IPS-20b (cell line): Measurements from ENCODE around the gene RAD51B.

Source experiments
- H3K27ac ChIP-seq: one replicate; pipeline ENCODE4 v1.5.1; 2013; ENCODE audit warnings: low read length
- H3K27me3 ChIP-seq: 2 replicates; pipeline ENCODE4 v1.6.1; 2013; ENCODE audit warnings: mild to moderate bottlenecking, low read length, inconsistent platforms; ENCODE audit not compliant: insufficient read depth
- H3K36me3 ChIP-seq: 2 replicates; pipeline ENCODE4 v1.6.1; 2013; ENCODE audit warnings: low read depth, mild to moderate bottlenecking, inconsistent platforms, low read length, moderate library complexity; ENCODE audit not compliant: insufficient read depth
- H3K4me1 ChIP-seq: 2 replicates; pipeline ENCODE4 v1.6.1; 2013; ENCODE audit warnings: mild to moderate bottlenecking, control low read depth, inconsistent platforms, low read length, moderate library complexity; ENCODE audit not compliant: insufficient read depth
- H3K4me3 ChIP-seq: 2 replicates; pipeline ENCODE4 v1.5.1; 2013; ENCODE audit warnings: mild to moderate bottlenecking, low read length, inconsistent platforms
- H3K9ac ChIP-seq: 2 replicates; pipeline ENCODE4 v1.6.1; 2013; ENCODE audit warnings: low read depth, mild to moderate bottlenecking, inconsistent platforms, low read length, moderate library complexity
- H3K9me3 ChIP-seq: 2 replicates; pipeline ENCODE4 v1.6.1; 2013; ENCODE audit warnings: mild to moderate bottlenecking, low read depth, low read length, inconsistent platforms; ENCODE audit not compliant: insufficient read depth

The RAD51B gene

GRCh38 chr14:67846029-67846610, 26.5 kb downstream of the RAD51B start:
- Histone ChIP-seq H3K36me3 (no peaks in the 10 kb centered on the region), H3K9ac (no peak overlapping the region), H3K9me3 (no peaks in the 10 kb centered on the region; the same call in 1 of the 2 replicates), H3K4me1 (no peaks in the 10 kb centered on the region), H3K27ac (no peak overlapping the region), H3K27me3 (no peaks in the 10 kb centered on the region), H3K4me3 (no peak overlapping the region)

DNA sequence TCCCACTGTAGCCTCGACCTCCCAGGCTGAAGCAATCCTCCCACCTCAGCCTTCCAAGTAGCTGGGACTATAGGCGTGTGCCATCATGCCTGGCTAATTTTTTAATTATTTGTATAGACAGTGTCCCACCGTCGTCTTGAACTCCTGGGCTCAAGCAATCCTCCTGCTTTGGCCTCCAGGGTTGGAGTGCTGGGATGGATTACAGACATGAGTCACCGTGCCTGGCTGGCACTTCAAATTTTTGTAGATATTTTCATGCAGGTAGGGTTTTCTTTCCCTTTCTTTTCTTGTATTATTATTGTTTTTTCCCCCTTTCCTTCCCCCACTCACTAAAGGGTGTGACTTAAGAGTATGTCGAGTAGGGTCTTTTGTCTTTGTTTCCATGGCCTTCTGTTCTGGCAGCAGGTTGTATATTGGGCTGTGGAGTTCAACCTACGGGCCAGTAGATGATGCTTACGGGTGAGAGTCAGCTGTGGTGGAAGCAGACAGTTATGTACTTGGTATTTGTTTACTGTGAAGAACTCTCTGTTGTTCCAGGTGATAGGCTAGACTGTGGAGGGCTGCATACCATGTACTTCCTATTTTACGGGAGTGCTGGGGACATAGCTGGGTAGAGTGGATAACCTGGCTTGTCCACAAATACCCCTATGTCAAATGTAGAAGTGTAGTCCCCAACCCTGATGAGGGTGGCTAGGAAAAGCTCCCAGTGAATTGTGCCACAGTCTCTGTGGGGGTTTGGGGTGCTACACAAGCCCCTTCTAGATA, 30.7 kb downstream of the RAD51B start:
- no peak overlapping the region for H3K4me3 ChIP-seq
- H3K9me3 ChIP-seq = no peaks in the 10 kb centered on the region; the same call in 1 of the 2 replicates
- H3K27me3 ChIP-seq = no peaks in the 10 kb centered on the region
- no peaks in the 10 kb centered on the region for H3K4me1 ChIP-seq
- H3K27ac ChIP-seq = no peak overlapping the region
- no peaks in the 10 kb centered on the region for H3K36me3 ChIP-seq
- no peak overlapping the region for H3K9ac ChIP-seq

DNA sequence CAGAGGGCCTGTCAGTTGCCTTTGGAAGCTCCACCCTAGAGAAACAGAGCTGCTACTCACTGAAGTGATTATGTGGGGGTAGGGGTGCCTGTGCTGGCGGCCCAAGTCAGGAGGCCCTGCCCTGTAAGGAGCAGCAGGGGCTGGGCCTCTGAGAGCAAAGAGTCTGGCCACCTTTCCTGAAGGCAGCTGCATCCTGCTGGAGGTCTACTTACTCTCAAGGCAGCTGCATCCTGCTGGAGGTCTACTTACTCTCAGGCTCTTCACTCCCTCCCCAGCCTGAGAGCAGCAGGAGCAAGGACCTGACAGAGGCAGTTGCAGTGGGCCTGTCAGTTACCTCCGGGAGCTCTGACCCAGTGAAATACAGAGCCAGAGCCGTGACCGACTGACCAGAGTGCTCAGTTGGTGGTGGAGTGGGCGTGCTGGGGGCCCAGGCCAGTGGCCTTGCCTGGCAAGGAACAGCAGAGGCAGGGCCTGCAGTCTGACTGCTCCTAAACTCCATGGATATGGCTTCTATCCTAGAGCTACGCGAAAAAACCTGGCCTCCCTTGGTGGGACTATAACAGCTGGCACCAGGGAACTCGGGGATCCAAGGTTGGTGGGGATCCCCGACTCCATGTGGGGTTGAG, 32.3 kb downstream of the RAD51B start:
- no peaks in the 10 kb centered on the region for H3K4me1 ChIP-seq
- H3K27me3 ChIP-seq = no peaks in the 10 kb centered on the region
- no peak overlapping the region for H3K9ac ChIP-seq
- H3K27ac ChIP-seq = no peak overlapping the region
- H3K9me3 ChIP-seq = no peaks in the 10 kb centered on the region; the same call in 1 of the 2 replicates
- no peak overlapping the region for H3K4me3 ChIP-seq
- H3K36me3 ChIP-seq = no peaks in the 10 kb centered on the region

DNA sequence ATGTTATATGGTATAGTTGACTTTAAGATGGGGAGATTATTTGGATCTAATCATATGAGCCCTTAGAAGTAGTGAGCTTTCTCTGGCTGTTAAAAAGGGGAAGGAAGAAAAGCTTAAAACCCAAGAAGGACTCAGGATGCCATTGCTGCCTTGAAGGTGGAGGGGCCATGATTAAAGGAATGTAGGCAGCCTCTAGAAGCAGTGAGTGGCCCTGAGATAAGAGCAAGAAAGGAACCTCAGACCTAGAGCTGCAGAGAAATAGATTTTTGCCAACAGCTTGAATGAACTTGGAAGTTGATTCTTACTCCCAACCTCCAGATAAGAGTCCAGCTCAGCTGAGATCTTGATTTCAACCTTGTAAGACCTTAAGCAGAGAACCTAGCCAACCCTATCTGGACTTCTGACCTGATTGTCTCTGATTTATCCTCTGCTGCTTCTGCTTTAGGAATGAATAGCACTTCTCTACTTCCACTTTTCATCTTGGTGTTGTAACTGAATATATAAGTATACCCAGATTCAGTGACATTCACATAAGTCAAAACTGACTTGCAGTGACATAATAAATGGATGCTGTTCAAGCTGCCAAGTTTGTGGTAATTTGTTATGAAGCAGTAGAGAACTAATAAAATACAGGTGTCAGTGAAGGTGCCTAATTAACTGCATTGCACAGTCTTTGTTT, 33.5 kb downstream of the RAD51B start:
- Histone ChIP-seq H3K4me3 (no peak overlapping the region), H3K27me3 (no peaks in the 10 kb centered on the region), H3K36me3 (no peaks in the 10 kb centered on the region), H3K9ac (no peak overlapping the region), H3K9me3 (no peaks in the 10 kb centered on the region), H3K27ac (no peak overlapping the region), H3K4me1 (no peaks in the 10 kb centered on the region)

- Histone ChIP-seq H3K9me3 (no peaks in the 10 kb centered on the region), H3K9ac (no peak overlapping the region), H3K4me3 (no peak overlapping the region), H3K36me3 (no peaks in the 10 kb centered on the region), H3K27ac (no peak overlapping the region), H3K27me3 (no peaks in the 10 kb centered on the region), H3K4me1 (no peaks in the 10 kb centered on the region)
Observed at GRCh38 chr14:67853715-67854114, 34.1 kb downstream of the RAD51B start.

GRCh38 chr14:67856827-67857226, 37.2 kb downstream of the RAD51B start:
- H3K27ac ChIP-seq = no peak overlapping the region
- H3K4me3 ChIP-seq = no peak overlapping the region
- no peaks in the 10 kb centered on the region for H3K27me3 ChIP-seq
- H3K9me3 ChIP-seq = no peaks in the 10 kb centered on the region
- H3K36me3 ChIP-seq = no peaks in the 10 kb centered on the region
- no peak overlapping the region for H3K9ac ChIP-seq
- H3K4me1 ChIP-seq = peaks cover 4% of the 10 kb centered on the region; the same call in 1 of the 2 replicates

- Histone ChIP-seq H3K9ac (no peak overlapping the region), H3K4me1 (peaks cover 5% of the 10 kb centered on the region; the same call in 1 of the 2 replicates), H3K9me3 (no peaks in the 10 kb centered on the region), H3K27ac (no peak overlapping the region), H3K27me3 (no peaks in the 10 kb centered on the region), H3K36me3 (no peaks in the 10 kb centered on the region), H3K4me3 (no peak overlapping the region)
Observed at GRCh38 chr14:67857778-67858350, 38.3 kb downstream of the RAD51B start.

DNA sequence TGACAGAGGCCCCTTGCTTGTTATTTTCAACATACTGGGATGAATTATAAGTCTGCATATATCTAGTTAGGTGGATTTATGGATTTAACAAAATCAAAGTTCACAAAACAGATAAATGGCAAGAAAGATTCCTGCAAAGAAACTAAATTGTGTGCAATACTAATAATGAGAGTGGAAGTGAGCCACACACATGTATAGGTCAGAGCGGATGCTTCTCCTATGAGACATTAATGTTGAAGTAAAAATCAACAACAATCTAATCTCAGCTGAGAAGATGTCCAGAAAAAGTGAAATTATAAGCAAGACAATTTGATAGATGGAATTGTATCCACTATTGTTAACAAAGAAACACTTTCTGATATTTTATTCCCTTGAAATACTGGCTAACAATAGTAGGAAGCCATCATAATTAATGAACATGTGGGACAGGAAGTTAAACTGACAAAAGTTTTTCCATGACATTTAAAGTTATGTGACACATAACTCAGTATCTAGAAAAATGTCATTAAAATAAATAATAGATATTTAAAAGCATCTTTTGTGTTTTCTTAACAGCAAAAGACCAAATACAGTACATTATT, 39.7 kb downstream of the RAD51B start:
- H3K4me3 ChIP-seq = no peak overlapping the region
- H3K27ac ChIP-seq = no peak overlapping the region
- peaks cover 5% of the 10 kb centered on the region; the same call in 1 of the 2 replicates for H3K4me1 ChIP-seq
- no peaks in the 10 kb centered on the region for H3K36me3 ChIP-seq
- H3K27me3 ChIP-seq = no peaks in the 10 kb centered on the region
- H3K9ac ChIP-seq = no peak overlapping the region
- H3K9me3 ChIP-seq = no peaks in the 10 kb centered on the region

GRCh38 chr14:67863223-67863622, 43.6 kb downstream of the RAD51B start:
- H3K4me3 ChIP-seq = no peak overlapping the region
- H3K36me3 ChIP-seq = peaks cover 11% of the 10 kb centered on the region; the same call in 1 of the 2 replicates
- no peak overlapping the region for H3K27ac ChIP-seq
- peaks cover 5% of the 10 kb centered on the region; the same call in 1 of the 2 replicates for H3K4me1 ChIP-seq
- H3K9me3 ChIP-seq = peaks cover 8% of the 10 kb centered on the region
- no peaks in the 10 kb centered on the region for H3K27me3 ChIP-seq
- H3K9ac ChIP-seq = no peak overlapping the region

DNA sequence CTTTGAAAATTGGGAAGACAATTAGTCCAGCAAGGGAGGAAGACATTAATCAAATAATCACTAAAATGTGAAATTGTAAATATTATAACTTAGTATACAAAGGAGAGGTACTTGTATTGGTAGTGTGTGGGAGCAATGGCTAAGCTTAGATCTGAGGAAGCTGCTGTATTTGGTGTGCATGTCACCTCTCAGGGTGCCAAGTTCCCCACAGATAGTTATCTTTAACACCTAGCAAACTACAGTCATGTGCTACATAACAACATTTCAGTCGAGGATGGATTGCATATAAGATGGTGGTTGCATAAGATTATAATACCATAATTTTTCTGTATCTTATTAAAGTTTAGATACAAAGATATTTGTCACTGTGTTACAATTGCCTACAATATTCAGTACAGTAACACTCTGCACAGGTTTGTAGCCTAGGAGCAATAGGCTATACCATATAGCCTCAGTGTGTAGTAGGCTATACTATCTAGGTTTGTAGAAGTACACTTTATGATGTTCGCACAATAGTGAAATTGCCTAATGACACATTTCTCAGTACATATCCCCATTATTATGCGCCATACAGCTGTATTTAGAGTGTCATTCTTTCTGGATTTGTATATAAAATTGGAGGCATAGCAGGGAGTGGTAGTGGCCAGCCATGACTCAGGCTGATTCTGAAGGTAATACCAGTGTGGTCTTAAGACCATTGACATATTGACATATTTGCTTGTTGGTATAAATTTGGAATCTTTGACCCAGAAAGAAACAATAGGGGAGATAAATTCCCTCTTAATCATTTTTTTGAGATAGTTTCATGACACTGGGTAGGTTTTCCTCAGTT, 55.8 kb downstream of the RAD51B start:
- H3K4me3 ChIP-seq = no peak overlapping the region
- no peaks in the 10 kb centered on the region for H3K9me3 ChIP-seq
- H3K36me3 ChIP-seq = no peaks in the 10 kb centered on the region
- no peak overlapping the region for H3K9ac ChIP-seq
- peaks cover 5% of the 10 kb centered on the region for H3K4me1 ChIP-seq
- no peaks in the 10 kb centered on the region for H3K27me3 ChIP-seq
- H3K27ac ChIP-seq = no peak overlapping the region
